T-helper 22 cell (primary cell): ENCODE measurements around the gene CELA2A.

ENCODE experiments used
- DNase-seq: peaks from one replicate; pipeline ENCODE4 v3.0.0-alpha.2; 2020; ENCODE audit warnings: low read depth

The CELA2A gene

GRCh38 chr1:15456313-15456954 is at the start of gene CELA2A:
CELA2A (plus strand) TSS chr1:15456732; CDS start chr1:15456754, 22 bp downstream.
- no peak for DNase-seq

- no peak for DNase-seq
Measured at GRCh38 chr1:15407580-15407979, 49.0 kb upstream of the CELA2A start.

DNA sequence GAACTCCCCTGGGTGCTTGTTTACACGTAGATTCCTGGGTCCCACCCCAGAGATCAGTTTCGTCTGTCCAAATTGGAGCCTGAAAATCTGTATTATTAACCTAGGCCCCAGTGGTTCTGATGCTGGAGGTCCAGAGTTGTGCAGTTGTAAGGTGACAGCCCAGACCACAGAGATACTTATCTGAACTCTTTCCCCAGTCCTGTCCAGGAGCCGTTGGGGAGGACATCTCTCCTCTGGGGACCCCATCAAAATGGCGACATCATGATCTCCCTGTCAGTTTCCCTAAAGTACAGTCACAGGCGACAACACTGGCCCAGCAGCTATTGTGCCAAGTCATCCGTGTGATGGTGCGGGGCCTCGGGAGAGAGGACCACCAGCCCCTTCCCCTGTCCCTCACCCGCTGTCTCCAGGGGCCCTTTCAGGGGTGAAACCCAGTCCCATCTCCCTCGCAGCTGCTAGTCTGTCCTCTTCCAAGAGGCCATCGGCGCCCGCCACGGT is 47.6 kb upstream of the CELA2A start:
- DNase-seq, result no peak

DNA sequence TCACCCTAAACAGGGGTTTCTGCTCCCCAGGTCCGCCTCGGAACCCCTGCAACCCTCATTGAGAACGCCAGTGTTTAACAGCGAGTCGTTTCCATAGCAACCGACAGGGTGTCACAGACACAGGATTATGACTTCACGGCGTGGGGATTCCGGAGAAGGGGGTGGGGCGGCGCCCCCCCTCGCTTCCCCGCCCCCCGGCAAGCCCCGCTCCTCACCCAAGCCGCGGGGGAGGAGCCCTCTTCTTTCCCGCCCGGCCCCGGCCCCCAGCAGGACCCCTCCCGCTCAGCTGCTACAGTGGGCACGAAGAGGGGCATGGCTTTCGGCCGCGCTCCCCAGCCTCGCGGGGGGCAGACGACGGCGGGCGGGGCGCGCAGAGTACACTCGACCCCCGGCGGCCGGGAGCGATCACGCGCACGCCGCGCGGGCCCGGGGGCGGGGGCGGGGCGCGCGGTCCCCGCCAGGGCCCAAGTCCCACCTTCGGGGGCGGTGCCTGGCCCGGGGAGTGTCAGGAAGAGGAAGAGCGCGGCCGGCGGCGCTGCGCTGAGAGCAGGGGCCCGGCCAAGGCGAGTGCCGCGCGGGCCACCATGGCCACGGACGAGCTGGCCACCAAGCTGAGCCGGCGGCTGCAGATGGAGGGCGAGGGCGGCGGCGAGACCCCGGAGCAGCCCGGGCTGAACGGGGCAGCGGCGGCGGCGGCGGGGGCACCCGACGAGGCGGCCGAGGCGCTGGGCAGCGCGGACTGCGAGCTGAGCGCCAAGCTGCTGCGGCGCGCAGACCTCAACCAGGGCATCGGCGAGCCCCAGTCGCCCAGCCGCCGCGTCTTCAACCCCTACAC is 46.9 kb upstream of the CELA2A start, which contains the start of gene EFHD2:
EFHD2 (plus strand) TSS at position 501 of the 835 bp plus-strand sequence; CDS start at position 585, 84 bp downstream.
- peak; percentile 89 for DNase-seq

DNA sequence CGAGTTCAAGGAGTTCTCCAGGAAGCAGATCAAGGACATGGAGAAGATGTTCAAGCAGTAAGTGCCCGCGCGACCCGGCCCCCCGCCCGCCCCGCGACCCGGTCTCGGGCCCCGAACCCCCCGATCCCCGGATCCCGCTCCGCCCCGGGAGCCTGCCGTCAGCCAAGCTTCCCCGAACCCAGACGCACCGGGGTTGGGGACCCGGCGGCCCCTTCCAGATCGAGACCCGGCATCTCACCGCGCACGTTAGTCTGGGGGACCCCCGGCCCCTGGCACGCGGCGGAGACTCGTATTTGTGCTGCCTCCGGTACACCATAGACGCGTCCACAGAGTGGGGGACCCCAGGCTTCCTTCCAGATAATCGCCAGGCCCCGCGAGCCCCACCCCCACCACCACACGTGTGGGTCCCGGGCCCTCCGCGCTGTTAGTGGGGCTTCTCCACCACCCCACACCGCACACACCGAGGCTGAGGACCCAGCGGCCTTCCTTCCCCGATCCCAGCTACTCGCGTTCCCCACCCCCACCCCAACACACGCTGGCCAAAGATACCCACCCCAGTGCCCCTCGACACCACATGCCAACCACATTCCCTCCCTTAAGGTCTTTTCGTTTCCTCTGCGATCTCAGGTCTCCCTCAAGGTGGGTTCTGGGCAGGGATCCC is 46.2 kb upstream of the CELA2A start:
- DNase-seq, result no peak

DNA sequence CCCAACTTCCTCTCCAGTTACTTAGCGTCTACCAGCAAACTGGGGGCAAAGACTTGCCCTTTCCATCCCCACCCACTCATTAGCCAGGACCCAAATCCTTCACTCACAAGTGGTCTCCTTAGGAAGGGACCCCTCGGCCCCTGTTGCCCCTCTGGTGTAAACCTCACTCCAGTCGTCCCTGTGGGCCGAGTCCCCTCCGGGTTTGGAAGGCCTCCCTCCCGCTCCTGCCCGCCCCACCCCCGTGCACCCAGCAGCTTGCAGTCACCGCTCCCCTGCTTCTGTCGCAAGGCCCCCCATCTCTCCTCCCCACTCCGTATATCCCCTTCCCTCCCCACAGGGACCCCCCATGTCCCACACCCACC is 45.7 kb upstream of the CELA2A start:
- no peak for DNase-seq

- no peak for DNase-seq
Measured at GRCh38 chr1:15411593-15412137, 44.9 kb upstream of the CELA2A start.

DNA sequence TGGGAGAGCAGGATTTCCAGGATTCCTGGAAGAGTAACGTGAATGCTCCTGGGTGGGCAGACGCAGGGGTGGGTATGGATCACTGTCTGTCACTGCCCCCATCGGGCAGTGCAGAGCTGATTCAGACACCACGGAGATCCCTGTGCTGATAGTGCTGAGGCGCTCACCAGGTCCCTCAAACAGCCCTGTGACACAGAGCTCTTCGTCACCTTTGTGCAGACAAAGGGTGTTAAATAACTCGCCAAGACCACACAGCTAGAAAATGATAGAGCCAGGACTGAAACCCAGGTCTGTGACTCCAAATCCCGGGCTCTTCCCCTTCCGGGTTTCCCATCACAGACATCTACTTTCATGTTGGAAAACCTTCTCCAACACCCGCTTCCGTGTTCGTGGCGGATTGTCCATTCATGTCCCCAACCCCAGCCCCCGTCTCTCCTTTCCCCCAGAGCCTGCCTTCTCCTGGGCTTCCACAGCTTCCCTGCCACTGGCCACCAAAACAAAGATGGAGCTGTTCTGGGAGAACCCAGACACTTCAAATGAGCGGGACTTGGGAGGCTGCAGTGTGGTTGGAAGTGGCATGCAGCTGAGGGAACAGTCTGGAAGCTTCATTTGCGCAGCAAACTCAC is 44.2 kb upstream of the CELA2A start:
- peak; percentile 54 for DNase-seq

DNA sequence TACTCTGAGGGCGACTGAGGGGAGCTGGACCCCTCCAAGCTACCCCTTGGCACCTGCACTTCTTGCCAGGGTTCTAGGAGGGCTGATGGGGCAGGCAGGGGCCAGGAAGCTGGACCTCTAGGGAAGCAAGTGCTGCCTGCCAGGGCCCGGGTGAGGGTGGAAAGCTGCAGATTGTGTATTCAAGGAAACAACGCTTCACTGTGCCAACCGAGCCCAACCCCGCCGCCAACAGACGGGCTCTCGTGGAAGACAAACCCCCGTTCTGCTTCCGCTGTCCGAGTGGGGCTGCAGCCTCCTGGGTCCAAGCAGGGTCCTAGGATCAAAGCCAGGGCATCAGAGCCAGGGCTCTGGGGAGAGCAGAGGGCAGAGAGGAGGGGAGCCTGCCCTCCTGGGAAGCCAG is 43.7 kb upstream of the CELA2A start:
- DNase-seq, result no peak

- DNase-seq, result no peak
Measured at GRCh38 chr1:15413563-15414444, 42.7 kb upstream of the CELA2A start.

- DNase-seq, result no peak
Measured at GRCh38 chr1:15414445-15414983, 42.0 kb upstream of the CELA2A start.

GRCh38 chr1:15417059-15417934 is 39.2 kb upstream of the CELA2A start:
- peak; percentile 78 for DNase-seq

DNA sequence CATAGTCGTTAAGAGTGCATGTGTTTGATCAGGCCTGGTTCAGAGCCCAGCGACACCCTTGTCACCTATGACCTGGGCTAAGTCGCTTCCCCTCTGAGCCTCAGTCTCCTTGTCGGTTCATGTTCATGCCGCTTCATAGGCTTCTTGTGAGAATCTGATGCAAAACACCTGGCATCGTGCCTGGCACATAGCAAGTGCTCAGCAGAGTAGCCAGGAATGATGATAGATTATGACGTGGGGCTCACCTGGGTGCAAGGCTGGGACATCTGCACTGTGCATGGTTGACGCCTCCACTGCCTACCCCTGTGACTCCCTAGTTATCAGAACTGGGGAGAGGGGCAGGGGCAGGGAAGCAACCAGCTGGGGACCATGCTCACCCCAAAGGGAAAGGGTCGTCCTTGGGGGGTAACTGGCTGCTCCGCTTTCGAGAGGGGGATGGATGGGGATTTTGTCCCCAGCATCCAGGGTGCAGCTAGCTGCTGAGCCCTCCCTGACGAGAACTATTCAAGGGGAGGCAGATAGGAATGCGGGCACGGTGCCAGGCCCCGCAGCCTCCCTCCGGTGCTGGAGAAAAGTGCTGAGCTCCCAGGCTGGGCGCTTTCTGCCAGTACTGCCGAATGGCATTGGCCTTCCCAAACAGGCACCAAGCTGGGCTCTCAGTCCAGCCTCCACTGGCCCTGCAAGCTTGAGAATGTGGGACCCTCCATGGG is 37.6 kb upstream of the CELA2A start:
- no peak for DNase-seq

DNA sequence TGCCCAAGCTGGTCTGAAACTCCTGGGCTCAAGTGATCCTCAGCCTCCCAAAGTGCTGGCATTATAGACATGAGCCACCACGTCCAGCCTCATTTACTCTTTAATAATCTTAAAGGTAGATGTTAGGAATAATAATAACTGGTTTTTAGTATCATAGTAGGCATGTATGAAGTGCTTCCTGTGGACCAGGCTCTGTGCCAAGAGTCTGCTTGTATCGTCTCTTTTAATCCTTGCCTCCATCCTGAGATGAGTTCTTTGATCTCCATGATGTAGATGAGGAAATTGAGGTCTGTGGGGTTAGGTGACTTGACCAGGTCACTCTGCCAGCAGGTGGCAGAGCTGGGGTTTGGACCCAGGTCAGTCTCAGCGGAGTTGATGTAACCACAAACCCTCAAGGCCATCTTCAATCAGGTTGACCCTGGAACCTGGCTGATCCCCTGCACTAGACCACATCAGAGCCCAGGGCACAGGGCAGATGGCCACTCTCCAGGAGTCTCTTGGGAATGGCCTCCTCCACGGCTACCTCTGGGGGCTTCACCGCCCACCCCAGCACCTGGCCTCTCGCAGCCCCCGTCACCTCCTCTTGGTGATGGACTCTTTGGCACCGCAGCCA is 35.6 kb upstream of the CELA2A start:
- DNase-seq, result no peak

DNA sequence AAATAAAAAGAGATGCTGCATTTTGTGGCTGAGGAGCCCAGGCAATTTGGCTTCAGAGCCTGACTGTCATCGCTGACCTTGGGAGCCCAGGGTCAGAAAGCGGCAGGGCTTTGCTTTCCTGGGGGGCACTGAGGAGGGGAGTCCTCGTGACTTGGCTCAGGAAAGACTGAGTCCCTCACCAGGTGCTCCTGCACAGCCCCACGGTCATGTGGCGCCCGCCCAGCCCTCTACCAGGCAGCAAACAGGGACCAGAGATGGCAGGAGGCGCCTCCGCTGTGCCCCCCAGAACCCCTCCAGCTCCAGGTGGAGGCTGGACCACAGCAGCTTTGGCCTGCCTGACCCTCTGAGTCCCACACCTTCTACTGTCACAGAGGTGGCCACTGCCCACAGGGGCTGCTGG is 33.7 kb upstream of the CELA2A start:
- DNase-seq, result no peak

DNA sequence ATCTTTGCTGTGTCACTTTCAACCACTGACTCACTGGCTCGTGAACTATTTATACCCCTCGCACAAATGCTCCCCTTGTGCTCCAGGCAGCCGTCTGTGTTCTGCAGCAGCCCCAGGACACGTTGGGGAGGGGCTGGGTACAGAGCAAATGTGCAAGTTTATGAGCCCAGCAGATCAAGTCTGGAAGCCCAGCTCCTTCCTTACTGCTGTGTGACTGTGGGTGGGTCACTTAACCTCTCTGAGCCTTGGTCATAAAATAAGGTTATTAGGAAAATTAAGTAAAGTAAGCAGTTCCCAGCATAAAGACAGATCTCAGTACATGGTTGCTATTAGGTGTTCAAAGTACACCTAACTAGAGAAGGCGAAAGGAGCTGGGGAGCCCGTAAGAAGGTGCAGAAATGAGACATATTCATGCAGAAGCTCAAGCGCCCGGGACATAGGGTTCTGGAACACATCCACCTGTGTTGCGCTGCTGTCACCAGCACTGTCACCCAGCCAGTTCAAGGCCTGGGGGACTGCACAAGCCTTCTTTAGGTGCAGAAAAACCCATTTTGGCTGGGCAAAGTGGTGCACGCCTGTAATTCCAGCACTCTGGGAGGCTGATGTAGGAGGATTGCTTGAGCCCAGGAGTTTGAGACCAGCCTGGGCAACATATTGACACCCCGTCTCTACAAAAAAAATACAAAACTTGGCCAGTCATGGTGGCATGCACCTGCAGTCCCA is 33.0 kb upstream of the CELA2A start:
- no peak for DNase-seq

GRCh38 chr1:15424146-15424667 is 32.3 kb upstream of the CELA2A start:
- no peak for DNase-seq

GRCh38 chr1:15424981-15425380 is 31.6 kb upstream of the CELA2A start:
- no peak for DNase-seq
